Mucosa of stomach (tissue), 1 donor: ENCODE data around the gene ME3.

ENCODE experiments used
- H3K27me3 ChIP-seq: one replicate; pipeline ENCODE4 v1.7.0; 2013; ENCODE audit warnings: mild to moderate bottlenecking, low read length; ENCODE audit not compliant: control insufficient read depth, insufficient read depth
- H3K36me3 ChIP-seq: one replicate; pipeline ENCODE4 v1.7.0; 2013; ENCODE audit warnings: low read length; ENCODE audit not compliant: control insufficient read depth, insufficient read depth
- H3K4me1 ChIP-seq: one replicate; pipeline ENCODE4 v1.7.0; 2013; ENCODE audit warnings: mild to moderate bottlenecking, low read length; ENCODE audit not compliant: control insufficient read depth, insufficient read depth
- H3K4me3 ChIP-seq: one replicate; pipeline ENCODE4 v1.7.0; 2013; ENCODE audit warnings: low read length
- H3K9ac ChIP-seq: one replicate; pipeline ENCODE4 v1.7.0; 2013; ENCODE audit warnings: mild to moderate bottlenecking, low read length, moderate library complexity
- H3K9me3 ChIP-seq: one replicate; pipeline ENCODE4 v1.7.0; 2013; ENCODE audit warnings: mild to moderate bottlenecking, low read length, moderate library complexity; ENCODE audit not compliant: control insufficient read depth
- donor health status: Pancreatic carcinoma.

ME3 gene

GRCh38 chr11:86478348-86478747 lies 194.1 kb downstream of the ME3 start:
- Histone ChIP-seq H3K9ac (no peak overlapping the region), H3K4me1 (peaks cover 7% of the 10 kb centered on the region)

DNA sequence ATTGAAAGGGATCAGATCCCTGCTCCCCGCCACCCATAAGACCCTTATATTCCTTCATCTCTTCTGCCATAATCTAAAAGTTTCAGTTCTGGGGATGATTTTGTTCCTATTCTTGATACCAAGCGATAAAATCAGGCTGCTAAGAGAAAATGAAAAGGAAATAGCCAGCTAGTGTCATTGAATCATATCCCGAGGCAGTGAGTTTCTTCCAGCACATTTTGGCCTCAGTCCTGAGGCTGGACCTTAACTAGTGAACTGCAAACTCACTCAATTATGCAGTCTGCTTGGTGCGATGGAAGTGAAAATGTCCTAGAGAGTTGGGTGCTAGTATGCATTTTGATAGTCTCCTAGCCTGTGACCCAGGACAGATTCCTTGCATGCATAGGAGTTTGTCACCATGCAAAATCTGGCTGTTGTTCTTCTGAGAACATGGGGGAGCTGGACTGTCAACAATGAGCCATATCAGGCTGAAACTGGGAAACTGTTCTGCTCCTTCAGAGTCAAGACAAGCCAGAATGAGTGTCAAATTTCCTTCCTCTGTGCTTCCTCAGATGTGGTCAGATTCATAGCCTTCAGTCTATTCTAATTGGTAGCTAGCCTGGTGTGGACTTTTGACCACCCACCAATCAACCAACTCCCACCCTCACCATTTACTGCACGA lies 194.8 kb downstream of the ME3 start:
- Histone ChIP-seq H3K27me3 (no peaks in the 10 kb centered on the region), H3K9ac (no peak overlapping the region), H3K4me1 (peaks cover 7% of the 10 kb centered on the region), H3K36me3 (no peaks in the 10 kb centered on the region), H3K9me3 (no peaks in the 10 kb centered on the region), H3K4me3 (no peak overlapping the region)

More at GRCh38 chr11:86478348-86478747, 194.1 kb downstream of the ME3 start:
- Histone ChIP-seq H3K36me3 (no peaks in the 10 kb centered on the region), H3K4me3 (no peak overlapping the region), H3K9me3 (no peaks in the 10 kb centered on the region), H3K27me3 (no peaks in the 10 kb centered on the region)

GRCh38 chr11:86476109-86476861 lies 196.1 kb downstream of the ME3 start:
- Histone ChIP-seq H3K4me1 (peaks cover 7% of the 10 kb centered on the region), H3K9ac (no peak overlapping the region), H3K27me3 (no peaks in the 10 kb centered on the region), H3K9me3 (no peaks in the 10 kb centered on the region), H3K4me3 (no peak overlapping the region), H3K36me3 (no peaks in the 10 kb centered on the region)

GRCh38 chr11:86475027-86475426 lies 197.4 kb downstream of the ME3 start:
- peaks cover 7% of the 10 kb centered on the region for H3K4me1 ChIP-seq
- H3K9me3 ChIP-seq: no peaks in the 10 kb centered on the region
- H3K4me3 ChIP-seq: no peak overlapping the region
- H3K27me3 ChIP-seq: no peaks in the 10 kb centered on the region
- H3K36me3 ChIP-seq: no peaks in the 10 kb centered on the region
- no peak overlapping the region for H3K9ac ChIP-seq

DNA sequence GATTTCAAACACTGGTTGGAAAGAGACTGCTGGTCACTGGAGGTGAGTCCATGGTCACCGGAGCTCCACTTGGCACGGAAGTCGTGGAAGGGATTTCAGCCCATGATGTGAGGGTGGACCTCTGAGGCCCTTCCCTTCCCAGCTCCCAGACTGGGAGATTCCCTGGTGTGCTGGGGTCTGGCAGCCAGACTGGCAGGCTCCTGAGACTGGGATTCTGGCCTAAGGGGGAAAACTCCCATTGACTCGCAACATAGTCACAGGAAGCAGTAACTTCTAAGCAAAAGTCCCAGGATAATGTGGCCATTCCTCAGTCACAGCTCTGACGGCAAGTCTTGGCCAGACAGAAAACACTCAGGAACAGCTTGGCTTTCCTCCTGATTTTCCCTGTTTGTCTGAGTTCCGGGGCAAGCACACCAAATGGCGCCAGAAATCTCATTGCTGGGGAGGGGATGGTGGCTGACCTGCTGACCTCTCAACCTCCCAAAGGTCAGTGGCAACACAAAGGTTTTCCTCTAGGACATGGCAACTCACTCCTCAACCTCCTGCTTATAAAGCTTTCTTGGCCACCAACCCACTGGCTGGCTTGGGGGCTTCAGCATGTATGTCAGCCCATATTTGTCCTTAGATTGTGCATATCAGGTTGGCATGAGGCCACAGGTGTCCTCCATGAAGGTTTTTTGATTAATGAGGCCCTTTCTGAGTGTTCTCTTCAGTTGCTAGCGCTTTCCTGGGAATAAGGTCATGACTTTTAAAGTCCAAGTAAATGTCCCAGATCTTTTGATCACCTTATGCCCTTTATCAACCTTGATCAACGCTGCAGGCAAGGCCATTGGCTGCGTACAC lies 198.2 kb downstream of the ME3 start:
- no peaks in the 10 kb centered on the region for H3K9me3 ChIP-seq
- H3K4me1 ChIP-seq: peaks cover 7% of the 10 kb centered on the region
- no peak overlapping the region for H3K9ac ChIP-seq
- no peaks in the 10 kb centered on the region for H3K36me3 ChIP-seq
- no peaks in the 10 kb centered on the region for H3K27me3 ChIP-seq
- H3K4me3 ChIP-seq: no peak overlapping the region

- no peaks in the 10 kb centered on the region for H3K9me3 ChIP-seq
- no peak overlapping the region for H3K9ac ChIP-seq
- H3K4me3 ChIP-seq: no peak overlapping the region
- H3K36me3 ChIP-seq: no peaks in the 10 kb centered on the region
- H3K27me3 ChIP-seq: no peaks in the 10 kb centered on the region
- H3K4me1 ChIP-seq: no peaks in the 10 kb centered on the region
These were observed 202.7 kb downstream of the ME3 start for GRCh38 chr11:86469491-86470388.

GRCh38 chr11:86468169-86468568 lies 204.2 kb downstream of the ME3 start:
- H3K9ac ChIP-seq: no peak overlapping the region
- peaks cover 4% of the 10 kb centered on the region for H3K36me3 ChIP-seq
- H3K9me3 ChIP-seq: no peaks in the 10 kb centered on the region
- H3K4me1 ChIP-seq: no peaks in the 10 kb centered on the region
- H3K4me3 ChIP-seq: no peak overlapping the region
- no peaks in the 10 kb centered on the region for H3K27me3 ChIP-seq

DNA sequence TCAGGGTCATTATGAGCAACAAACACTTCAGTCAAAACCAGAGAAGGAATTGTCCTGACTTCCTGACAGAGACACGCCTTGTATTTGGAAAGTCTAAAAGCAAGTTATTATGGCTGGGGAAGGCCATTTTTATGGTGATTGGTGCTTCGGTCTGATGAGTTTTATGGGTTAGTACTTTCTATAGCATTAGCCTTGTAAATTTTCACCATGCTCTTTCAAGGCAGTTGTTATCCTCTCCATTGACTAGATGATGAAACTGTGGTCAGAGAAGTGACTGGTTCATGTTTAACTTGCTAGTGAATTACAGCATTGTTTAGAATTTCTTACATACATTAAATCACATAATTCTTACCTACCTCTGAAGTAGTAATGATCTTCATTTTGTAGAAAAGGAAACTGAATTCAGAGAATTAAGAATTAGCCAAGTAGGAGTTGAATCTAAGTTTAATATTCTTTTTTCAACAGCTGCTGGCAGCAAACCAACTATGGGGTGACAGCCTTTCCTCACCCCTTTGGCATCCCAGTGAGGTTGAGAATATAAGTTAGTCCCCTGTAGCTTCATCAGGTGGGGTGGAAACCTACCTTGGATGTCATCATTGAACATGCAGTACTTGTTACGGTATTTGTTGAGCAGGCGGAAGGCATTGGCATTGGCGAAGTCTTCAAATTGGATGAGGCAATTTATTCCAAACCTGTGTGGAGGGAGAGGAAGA lies 207.8 kb downstream of the ME3 start:
- Histone ChIP-seq H3K9me3 (no peaks in the 10 kb centered on the region), H3K27me3 (no peaks in the 10 kb centered on the region), H3K9ac (no peak overlapping the region), H3K36me3 (peaks cover 4% of the 10 kb centered on the region), H3K4me1 (no peaks in the 10 kb centered on the region), H3K4me3 (no peak overlapping the region)

DNA sequence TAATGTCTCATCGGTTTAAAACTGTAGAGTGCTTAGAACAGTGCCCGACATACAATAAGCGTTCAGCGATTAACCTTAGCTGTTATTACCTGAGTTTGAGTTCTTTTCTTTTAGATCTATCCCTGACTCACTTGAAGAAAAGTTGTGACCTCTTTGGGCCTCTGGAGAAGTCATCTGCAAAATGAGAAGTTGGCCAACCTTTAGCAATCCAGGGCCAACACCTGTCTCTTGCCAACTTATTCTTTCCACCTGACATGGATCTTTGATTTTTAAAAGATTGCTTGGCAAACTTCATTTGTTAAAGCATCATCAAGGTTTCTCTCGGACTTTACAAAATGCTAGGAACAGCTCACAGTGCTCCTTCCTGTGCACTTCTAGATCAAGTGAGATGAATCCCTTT lies 208.5 kb downstream of the ME3 start:
- Histone ChIP-seq H3K4me3 (no peak overlapping the region), H3K36me3 (peaks cover 4% of the 10 kb centered on the region), H3K9me3 (no peaks in the 10 kb centered on the region), H3K9ac (no peak overlapping the region), H3K27me3 (no peaks in the 10 kb centered on the region), H3K4me1 (peaks cover under 1% of the 10 kb centered on the region)

GRCh38 chr11:86463120-86463519 lies 209.3 kb downstream of the ME3 start:
- Histone ChIP-seq H3K36me3 (peaks cover 4% of the 10 kb centered on the region), H3K9ac (no peak overlapping the region)

GRCh38 chr11:86461892-86462291 lies 210.5 kb downstream of the ME3 start:
- H3K9me3 ChIP-seq: no peaks in the 10 kb centered on the region
- no peak overlapping the region for H3K4me3 ChIP-seq
- no peak overlapping the region for H3K9ac ChIP-seq
- no peaks in the 10 kb centered on the region for H3K27me3 ChIP-seq
- peaks cover 17% of the 10 kb centered on the region for H3K4me1 ChIP-seq
- peaks cover 4% of the 10 kb centered on the region for H3K36me3 ChIP-seq

More at GRCh38 chr11:86463120-86463519, 209.3 kb downstream of the ME3 start:
- no peaks in the 10 kb centered on the region for H3K9me3 ChIP-seq
- H3K4me1 ChIP-seq: peaks cover 8% of the 10 kb centered on the region
- H3K4me3 ChIP-seq: no peak overlapping the region
- no peaks in the 10 kb centered on the region for H3K27me3 ChIP-seq
